GM18498 (cell line): ENCODE results near the gene SPRN.
"Not testable (repeated sequence)": the region's sequence is repeated elsewhere in the genome, so short reads cannot be mapped to it uniquely, and the experiment has no call there.

ENCODE experiments used
- ATAC-seq: cut with Tn5 transposase; IDR thresholded peaks from one replicate; pipeline ENCODE4 v1.9.1; 2021; ENCODE audit warnings: mild to moderate bottlenecking, moderate library complexity; ENCODE audit not compliant: unreplicated experiment

Gene SPRN

DNA sequence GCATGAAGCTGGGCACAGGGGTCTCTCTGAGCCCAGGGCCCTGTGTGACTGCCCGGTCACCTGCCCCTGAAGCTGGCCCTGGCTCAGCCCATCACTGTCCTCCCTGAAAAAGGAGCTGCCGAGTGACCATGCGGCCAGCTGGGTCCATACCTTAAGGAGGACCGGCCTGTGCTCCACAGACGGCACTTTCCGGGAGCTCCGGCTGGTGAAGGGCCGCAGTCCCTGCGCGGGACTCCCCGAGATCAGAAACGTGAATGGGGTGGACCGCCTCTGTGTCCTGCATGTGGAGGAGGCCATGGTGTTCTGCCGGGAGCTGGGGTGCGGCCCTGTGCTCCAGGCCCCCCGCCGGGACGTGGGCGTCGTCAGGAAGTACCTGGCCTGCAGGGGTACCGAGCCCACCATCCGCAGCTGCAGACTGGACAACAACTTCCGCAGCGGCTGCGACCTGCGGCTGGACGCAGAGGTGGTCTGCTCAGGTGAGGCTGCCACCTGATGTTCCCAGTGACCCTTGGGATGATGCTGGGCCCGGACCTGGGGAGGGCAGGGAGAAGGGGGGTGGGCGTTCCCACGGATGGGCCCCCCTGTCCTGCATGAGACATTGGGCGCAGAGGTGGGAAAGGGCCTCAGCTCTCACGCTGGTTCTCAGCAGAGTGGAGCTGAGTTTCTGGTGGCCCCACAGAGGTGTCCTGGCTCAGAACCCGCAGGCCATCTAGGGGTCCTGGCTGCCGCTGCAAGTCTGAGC lies 32.8 kb upstream of the SPRN start:
- no peak for ATAC-seq

DNA sequence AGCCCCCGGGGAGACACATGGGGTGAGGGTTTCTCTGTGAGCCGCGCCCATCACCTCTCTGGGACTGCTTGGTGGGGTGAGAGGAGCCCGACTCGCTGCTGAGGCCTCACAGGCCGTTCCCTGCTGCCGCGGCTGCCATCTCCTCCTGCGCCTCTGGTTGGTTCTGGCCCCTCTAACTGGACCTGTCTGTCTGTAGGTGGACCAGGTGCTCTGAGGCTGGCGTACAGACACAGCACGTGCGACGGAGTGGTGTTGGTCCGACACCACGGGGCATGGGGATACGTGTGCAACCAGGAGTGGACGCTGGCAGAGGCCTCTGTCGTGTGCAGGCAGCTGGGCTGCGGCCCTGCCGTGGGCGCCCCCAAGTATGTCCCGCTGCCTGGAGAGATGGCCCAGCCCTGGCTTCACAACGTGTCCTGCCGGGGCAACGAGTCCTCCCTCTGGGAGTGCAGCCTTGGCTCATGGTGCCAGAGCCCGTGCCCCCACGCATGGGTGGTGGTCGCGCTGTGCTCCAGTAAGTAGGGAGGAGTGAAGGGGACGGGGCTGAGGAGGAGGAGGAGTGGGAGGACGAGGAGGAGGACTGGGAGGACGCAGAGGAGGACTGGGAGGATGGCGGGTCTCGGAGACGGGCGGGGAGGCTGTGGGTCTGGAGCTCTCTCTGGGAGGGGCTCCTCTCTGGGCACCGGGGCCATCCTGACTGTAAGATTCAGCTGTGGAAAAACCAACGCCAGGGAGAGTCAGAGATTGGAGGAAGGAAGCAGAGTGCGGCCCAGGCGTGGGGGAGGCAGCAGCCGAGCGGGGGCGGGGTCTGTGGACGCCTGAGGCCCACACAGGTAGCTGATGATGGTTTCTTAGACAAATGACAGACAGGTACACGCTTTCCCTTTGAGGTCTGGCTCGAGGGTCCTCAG lies 31.9 kb upstream of the SPRN start:
- ATAC-seq: no peak

GRCh38 chr10:133455611-133456031 lies 31.2 kb upstream of the SPRN start:
- ATAC-seq: no peak

DNA sequence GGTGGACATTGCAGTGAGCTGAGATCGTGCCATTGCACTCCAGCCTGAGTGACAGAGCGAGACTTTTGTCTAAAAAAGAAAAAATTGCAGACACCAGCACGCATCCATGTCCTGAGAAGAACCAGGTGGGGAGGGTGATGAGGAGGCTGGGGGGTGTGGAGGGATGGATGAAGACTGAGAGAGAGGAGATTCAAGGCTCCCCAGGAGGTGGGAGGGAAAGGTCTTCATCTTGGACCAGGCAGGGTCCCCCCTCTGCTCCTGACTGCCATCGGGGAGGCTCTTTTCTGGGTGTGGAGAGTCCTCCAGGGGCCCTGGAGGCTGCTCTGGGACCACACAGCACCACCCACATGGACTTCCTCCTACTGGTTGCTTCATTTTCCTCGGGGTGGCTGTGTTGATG lies 30.8 kb upstream of the SPRN start:
- no peak for ATAC-seq

DNA sequence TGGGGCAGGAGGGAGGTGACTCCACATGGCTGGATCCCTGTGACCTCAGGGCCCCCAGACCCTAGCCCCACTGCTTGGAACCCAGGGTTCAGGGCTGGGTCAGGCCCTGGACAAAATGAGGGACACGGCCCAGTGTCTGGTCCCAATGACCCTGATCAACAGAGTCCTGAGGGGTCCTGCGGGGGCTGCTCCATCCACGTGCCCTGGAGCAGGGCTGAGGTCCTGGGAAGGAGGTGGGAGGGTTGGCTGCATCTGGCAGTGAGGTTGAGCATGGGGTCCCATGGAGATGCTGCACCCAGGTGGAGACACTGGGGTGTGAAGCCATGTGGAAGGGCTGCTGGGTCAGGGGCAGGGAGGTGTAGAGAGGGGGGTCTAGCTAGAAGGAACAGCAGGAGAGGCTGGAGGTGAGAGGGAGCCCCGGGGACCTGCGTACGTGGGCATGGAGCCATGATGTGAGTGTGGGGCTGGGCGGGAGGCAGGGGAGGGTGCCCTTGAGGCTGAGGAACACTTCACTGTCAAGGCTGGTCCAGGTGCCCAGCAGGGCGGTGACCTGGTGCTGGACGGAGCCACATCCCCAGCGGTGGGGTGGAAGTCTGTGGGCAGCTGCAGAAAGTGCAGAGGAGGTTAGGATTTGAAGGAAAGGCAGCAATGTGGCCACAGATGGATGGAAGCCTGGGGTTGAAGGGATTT lies 29.9 kb upstream of the SPRN start:
- ATAC-seq: no peak

- no peak for ATAC-seq
These were observed 29.2 kb upstream of the SPRN start, which contains the start of gene SCART1 for GRCh38 chr10:133453516-133454203. TSS of gene SCART1 (plus strand) at chr10:133453945. CDS start at chr10:133453998, 53 bp downstream.

DNA sequence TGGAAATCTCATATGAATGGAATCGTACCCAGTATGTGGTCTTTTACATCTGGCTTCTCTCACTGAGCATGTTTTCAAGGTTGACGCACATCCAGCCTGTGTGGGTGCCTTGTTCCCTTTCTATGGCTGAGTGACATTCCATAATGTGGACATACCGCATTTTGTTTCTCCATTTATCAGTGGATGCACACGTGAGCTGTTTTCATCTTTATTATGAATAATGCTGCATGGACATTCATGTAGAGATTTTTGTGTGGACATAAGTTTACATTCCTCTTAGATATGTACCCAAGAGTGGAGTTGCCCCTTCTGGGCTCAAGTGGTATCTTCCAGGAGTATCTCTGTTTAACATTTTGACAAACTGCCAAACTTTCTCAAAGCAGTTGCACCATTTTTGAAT lies 28.0 kb upstream of the SPRN start:
- no peak for ATAC-seq

GRCh38 chr10:133451346-133451745 lies 26.9 kb upstream of the SPRN start:
- ATAC-seq: no peak

DNA sequence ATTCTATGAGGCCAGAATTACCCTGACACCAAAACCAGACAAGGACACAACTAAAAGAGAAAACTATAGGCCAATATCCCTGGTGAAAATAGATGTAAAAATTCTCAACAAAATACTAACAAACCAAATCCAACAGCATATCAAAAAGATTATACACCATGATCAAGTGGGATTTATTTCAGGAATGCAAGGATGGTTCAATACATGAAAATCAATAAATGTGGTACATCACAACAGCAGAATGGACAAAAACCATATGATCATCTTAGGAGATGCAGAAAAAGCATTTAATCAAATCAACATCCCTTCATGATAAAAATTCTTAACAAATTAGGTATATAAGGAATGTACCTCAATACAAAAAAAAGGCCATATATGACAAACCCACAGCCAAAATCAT lies 23.7 kb upstream of the SPRN start:
- no peak for ATAC-seq

DNA sequence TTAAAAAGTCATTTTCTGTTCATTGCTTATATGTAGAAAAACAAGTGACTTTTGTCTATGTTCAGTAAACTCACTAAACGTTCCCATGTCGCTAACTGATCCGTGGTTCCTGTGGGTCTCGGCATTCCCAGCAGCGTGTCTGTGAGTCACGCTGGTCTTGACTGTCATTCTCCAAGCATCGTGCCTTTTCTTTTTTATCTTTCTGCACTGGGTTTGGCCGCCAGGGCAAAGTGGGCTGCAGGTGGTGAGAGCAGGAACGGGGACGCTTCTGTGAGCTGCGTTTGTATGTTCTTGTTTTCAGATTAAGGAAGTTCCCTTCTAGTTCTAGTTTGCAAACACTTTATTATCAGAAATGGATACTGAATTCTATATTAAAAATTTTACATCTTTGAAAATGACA lies 22.6 kb upstream of the SPRN start:
- ATAC-seq: no peak

DNA sequence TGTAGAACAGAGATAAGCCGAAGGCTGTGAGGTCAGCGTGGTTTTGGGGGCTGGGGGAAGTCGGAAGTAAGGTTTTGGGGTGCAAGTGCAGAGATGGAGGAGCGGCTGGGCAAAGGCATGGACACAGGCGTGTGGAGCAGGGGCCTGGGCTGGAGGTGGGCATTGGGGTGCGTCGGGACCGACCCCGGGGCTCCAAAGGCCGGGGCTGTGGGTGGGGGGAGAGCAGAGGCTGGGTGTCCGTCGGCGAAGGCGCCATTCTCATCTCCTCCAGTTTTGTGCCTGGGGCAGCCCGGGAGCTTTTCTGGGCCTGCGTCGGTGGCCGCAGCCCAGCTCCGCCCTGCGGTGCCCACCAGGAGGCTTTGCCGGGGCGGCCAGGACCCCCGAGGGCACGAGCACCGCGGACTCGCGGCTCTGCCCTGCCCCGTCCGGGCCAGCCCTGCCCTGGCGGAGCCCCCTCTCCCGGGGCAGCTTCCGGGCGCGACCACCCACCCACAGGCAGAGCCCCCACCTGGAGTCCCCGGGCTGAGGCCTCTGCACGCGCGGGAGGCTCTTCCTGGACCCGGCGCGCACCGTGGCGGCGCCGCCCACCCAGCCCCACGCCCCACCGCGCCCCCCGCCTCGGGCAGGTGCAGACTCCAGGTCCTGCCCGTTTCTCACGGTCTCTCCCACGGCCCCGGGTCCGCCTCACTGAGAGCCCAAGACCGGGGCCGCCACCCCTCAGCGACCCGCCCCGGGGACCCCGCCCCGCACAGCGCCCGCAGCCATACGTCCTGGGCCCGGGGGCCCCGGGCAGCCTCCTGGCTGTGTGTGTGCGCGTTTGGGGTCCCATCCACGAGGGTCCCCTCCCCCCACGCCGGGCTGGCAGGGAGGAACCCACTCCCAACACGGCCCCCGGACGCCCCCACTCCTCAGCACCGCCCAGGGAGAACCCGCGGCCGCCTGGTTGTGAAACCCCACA lies 21.6 kb upstream of the SPRN start:
- no peak for ATAC-seq

- ATAC-seq: no peak
These were observed 20.9 kb upstream of the SPRN start for GRCh38 chr10:133445268-133445732.

DNA sequence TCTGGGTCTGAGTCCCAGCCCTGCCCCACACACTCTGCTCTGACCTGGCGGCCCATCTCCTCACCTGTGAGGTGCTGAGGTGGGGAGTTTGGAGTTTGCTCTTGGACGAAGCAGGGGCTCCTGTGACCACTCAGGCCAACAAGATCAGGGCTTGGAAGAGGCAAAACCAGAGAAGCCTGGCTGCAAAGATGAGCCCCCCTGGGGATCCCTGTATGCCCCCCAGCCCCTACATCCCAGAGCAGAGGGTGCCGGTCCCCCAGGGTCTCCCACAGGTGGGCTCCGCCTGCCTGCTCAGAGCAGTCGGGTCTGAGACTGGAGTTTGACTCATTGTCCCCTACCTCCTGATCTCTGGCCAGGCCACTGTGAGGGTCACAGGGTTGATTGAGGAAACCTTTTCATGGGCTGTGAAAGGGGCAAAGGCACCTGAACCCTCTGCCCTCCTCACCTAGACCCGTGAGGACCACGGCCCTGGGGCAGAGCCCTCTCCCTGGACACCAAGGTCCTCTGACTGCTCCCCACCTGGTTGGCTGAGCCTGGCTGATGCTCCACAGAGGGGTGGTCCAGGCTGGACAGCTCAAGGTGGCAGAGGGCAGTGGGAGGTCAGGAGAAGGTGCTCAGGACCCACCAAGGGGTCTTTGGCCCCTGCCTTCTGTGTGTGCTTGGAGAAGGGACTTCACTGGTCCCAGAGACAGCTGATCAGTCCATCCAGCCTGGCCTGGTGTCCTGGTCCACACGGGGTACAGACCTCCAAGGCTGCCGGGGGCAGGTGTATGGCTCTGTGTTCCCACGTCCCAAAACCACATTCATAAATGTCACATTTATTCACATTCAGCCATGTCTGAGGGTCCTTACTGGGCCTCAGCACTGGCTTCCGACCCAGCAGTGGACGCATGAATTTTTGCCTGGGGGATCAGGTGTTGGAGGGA lies 20.2 kb upstream of the SPRN start:
- no peak for ATAC-seq

DNA sequence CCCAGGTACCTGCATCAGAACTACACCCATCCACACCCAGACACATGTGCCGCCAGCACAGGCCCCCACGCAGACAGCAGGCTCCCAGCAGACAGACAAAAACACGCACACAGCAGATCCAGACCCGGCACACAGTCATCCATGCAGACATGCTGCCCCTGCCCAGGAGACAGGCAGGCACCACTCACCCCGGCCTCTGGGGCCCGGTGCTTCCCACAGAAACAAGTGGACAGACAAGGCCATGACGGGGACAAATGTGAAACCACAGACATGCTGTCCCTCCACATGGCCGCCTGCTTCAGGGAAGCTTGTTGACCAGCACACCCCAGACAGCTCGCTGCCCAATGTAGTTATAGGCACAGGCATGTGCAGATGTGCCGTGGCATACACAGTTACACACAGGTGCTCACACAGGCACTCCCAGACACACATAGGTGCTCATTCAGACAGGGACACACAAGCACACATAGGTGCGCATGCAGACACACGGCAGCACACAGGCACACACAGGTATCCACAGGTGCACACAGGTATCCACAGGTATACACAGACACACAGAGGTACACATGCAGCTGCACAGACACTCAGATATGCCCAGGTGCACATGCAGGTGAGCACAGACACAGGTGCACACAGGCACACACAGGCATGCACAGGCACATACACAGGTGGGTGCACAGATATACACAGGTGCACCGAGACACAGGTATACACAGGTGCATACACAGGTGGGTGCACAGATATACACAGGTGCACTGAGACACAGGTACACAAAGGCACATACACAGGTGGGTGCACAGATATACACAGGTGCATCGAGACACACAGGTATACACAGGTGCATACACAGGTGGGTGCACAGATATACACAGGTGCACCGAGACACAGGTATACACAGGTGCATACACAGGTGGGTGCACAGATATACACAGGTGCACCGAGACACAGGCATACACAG lies 18.8 kb upstream of the SPRN start:
- no peak for ATAC-seq

- no peak for ATAC-seq
These were observed 18.0 kb upstream of the SPRN start for GRCh38 chr10:133442191-133442966.

DNA sequence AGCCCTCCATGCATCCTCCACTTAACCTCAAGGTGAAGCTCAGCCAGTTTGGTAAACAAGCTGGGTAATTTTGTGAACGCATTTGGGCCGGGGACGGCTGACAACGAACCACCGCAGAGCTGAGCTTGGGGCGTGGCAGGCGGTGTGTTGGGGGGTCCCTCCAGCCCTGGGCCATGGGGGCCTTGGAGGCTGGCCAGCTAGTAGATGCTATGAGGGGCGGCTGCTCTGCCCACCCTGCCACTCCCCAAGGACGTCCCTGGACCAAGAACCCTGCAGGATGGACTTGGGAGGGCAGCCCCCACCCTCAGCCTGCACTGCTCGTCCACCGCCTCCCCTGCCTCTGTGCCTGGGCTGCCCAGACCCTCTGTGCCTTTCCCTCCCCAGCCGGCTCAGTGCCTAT lies 17.4 kb upstream of the SPRN start:
- ATAC-seq: no peak

DNA sequence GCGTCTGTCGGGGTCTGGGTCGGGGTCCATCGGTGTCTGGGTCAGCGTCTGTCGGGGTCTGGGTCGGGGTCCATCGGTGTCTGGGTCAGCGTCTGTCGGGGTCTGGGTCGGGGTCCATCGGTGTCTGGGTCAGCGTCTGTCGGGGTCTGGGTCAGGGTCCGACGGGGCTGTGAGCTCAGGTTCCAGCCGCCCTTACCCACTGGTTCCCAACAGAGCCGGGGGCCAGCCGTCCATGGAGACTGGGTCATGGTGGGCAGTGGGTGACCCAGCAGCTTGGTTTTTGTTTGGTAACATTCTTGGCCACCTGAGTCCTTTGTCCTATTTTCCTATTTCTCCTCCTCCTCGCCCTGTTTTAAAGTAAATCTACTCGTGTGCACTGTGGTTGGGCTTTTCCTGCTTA lies 16.9 kb upstream of the SPRN start:
- not testable (repeated sequence) for ATAC-seq
